Measurements from ENCODE around the gene HAUS3. TPM values are rescaled to one million over a fixed set of nuclear protein-coding genes. Genes with fewer than 3 reads are reported as not detected.
"Not testable (repeated sequence)": the region's sequence is repeated elsewhere in the genome, so short reads cannot be mapped to it uniquely, and the experiment has no call there.

HAUS3 gene
- total RNA-seq, 1 experiment from 2014 or later: 9.4 TPM

GRCh38 chr4:2247128-2248043 lies 5.5 kb upstream of the HAUS3 start:
- DNase-seq (ENCODE audit: low read depth, low spot score): no peak
- in situ Hi-C loops (cut with HindIII; ENCODE audit: low pct_unique_long_range_greater_than_20kb, low sequenced_read_pairs): no loop called here

DNA sequence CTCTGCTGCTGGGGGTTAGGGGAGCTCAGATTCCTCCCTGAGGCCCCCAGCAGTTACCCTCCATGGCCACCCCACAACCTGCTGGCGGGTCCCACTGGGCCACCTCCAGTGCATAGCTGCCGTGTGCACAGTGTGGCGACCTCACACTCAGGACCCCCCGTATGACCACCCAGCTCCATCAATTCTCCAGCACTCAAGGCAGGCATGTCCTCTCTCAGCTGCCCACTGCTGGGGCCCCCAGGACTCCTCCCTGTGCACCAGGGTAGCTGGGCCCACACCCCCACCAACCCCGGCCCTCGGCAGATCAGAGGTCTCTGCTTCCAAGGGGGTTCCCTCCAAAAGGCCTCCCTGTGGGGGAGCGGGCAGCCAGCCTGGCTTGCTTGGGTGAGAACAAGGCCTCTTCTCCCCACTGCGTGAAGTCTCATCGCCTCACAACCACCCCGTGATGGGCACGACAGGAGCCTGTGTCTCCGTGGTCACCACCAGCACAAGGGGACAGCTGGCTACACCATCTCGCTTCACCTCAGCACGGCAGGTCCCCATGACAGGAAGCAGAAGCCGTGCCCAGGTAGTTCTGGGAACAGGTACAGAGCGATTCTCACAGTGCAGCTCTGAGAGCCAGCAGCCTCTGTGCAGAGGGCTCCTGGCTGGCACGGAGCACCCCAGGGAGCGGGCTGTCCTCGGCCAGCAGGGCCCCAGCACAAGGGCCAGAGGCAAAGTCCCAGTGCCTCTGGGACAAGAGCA lies 4.6 kb upstream of the HAUS3 start:
- DNase-seq (ENCODE audit: low read depth, low spot score): no peak
- in situ Hi-C loops (cut with HindIII; ENCODE audit: low pct_unique_long_range_greater_than_20kb, low sequenced_read_pairs): no loop called here

DNA sequence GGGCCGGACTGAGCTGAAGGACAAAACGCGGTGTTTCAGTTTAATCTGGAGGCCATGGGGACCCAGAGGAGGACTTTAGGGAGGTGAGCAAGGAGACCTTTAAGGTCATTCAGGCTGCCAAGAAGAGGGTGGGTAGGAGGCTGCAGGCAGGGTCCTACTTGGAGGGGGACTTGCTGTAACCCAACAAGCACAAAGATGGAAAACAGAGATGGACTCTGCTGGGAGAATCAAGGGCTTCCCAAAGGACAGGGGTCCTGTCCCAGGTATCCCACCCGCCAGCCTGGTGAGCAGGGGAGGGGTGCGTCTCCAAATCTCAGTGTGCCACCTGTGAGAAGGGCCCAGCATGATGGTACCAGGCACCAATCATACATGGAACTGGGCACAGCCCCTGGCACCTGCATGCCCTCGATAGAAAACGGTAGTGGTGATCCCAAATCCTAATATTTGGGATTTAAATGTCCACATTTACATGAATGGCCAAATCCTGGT lies 3.9 kb upstream of the HAUS3 start:
- in situ Hi-C loops (cut with HindIII; ENCODE audit: low pct_unique_long_range_greater_than_20kb, low sequenced_read_pairs): no loop called here
- DNase-seq (ENCODE audit: low read depth, low spot score): no peak

GRCh38 chr4:2245057-2245786 lies 3.3 kb upstream of the HAUS3 start:
- in situ Hi-C loops (cut with HindIII; ENCODE audit: low pct_unique_long_range_greater_than_20kb, low sequenced_read_pairs): no loop called here
- no peak for DNase-seq (ENCODE audit: low read depth, low spot score)

GRCh38 chr4:2243681-2244380 lies 1.9 kb upstream of the HAUS3 start:
- in situ Hi-C loops (cut with HindIII; ENCODE audit: low pct_unique_long_range_greater_than_20kb, low sequenced_read_pairs): no loop called here

DNA sequence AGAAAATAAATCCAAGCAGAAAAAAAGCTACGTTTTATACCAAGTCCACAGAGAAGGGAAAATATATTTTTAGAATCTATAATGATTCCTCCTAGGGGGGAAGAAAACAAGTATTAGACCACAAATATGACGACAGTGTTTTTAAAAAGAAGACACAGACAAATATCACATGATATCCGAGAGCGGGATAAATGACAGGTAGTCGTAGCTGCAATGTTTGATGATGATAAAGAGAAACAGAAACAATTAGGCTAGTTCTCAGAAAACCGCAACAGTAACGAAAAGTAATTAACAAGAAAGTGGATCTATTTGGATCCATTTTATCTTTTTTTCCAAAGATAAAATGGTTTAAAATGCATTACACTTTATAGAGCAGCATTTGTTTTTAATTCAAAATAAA lies 918 bp downstream of the HAUS3 start:
- DNase-seq (ENCODE audit: low read depth, low spot score): no peak
- in situ Hi-C loops (cut with HindIII; ENCODE audit: low pct_unique_long_range_greater_than_20kb, low sequenced_read_pairs): no loop called here

More at GRCh38 chr4:2243681-2244380, 1.9 kb upstream of the HAUS3 start:
- peak; percentile 88 for DNase-seq (ENCODE audit: low read depth, low spot score)

- in situ Hi-C loops (cut with HindIII; ENCODE audit: low pct_unique_long_range_greater_than_20kb, low sequenced_read_pairs): no loop called here
- DNase-seq (ENCODE audit: low read depth, low spot score): no peak
Observed at GRCh38 chr4:2236944-2237666, 4.8 kb downstream of the HAUS3 start.

DNA sequence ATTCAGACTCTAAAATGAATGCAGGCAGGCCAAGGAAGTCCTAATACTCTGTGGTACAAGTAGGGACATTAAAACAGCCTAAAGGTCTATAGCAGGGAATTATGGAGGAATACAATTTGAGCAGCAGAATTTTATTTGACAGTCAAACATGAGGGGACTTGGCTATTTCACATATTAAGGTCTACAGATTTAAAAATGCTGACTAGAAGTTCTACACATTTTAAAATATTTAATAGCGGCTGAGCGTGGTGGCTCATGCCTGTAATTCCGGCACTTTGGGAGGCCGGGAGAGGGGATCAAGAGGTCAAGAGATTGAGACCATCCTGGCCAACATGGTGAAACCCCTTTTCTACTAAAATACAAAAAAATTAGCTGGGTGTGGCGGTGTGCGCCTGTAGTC lies 10.8 kb downstream of the HAUS3 start:
- in situ Hi-C loops (cut with HindIII; ENCODE audit: low pct_unique_long_range_greater_than_20kb, low sequenced_read_pairs): no loop called here
- DNase-seq (ENCODE audit: low read depth, low spot score): no peak

DNA sequence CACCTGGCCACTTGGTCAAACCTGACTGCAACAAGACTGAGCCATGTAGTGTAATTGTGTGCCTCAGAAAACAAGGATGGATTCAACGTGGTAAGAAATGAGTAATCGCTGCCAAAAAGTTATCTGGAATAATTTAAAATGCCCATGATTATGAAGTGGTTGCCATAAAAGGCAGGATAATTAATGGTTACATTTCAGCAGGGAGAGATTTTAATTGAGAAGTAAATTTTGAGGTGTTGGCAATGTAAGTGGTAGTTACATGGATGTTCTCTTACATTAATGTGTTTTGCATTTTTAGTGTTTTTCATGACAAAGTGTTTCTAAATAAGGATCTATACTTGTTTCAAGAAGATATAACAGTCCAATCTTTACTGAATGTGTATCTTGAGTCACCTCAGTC lies 15.7 kb downstream of the HAUS3 start:
- in situ Hi-C loops (cut with HindIII; ENCODE audit: low pct_unique_long_range_greater_than_20kb, low sequenced_read_pairs): no loop called here

GRCh38 chr4:2222838-2223237 lies 19.1 kb downstream of the HAUS3 start:
- in situ Hi-C loops (cut with HindIII; ENCODE audit: low pct_unique_long_range_greater_than_20kb, low sequenced_read_pairs): no loop called here

More for the DNA sequence above, 15.7 kb downstream of the HAUS3 start:
- no peak for DNase-seq (ENCODE audit: low read depth, low spot score)

GRCh38 chr4:2221378-2221777 lies 20.5 kb downstream of the HAUS3 start:
- DNase-seq (ENCODE audit: low read depth, low spot score); in situ Hi-C loops (cut with HindIII; ENCODE audit: low pct_unique_long_range_greater_than_20kb, low sequenced_read_pairs): not testable (repeated sequence)

More at GRCh38 chr4:2222838-2223237, 19.1 kb downstream of the HAUS3 start:
- no peak for DNase-seq (ENCODE audit: low read depth, low spot score)

DNA sequence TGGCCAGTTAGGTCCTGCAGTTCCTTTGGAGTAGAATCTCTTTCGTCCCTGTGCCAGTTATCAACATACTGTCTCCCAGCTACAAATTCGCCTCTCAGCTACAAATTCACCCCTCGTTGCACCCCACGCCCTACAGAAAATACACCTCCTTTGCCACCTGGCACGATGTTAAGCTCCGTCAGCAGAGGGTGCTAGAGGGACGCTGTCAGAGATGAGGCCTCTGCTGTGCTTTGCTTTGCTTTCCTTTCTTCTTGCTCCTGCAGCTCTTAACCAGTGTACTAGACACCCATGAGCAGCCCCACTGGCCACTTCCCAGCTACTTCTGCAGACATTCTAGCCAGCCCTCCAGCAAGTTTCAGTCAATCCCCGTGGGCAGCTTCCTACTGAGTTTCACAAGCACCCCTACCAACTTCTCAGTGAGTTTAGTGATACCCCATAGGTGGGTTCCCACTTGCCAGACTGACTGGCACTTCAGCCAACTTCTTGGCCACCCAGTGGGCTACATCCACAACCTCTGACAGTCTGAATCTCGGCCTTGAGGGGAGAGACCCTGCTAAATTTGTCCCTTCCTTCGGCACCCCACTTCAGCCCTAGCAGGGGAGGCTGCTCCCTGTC lies 21.8 kb downstream of the HAUS3 start:
- peak; percentile 77 for DNase-seq (ENCODE audit: low read depth, low spot score)
- in situ Hi-C loops (cut with HindIII; ENCODE audit: low pct_unique_long_range_greater_than_20kb, low sequenced_read_pairs): no loop called here

- in situ Hi-C loops (cut with HindIII; ENCODE audit: low pct_unique_long_range_greater_than_20kb, low sequenced_read_pairs): no loop called here
- DNase-seq (ENCODE audit: low read depth, low spot score): no peak
Observed at GRCh38 chr4:2219233-2219760, 22.6 kb downstream of the HAUS3 start.

DNA sequence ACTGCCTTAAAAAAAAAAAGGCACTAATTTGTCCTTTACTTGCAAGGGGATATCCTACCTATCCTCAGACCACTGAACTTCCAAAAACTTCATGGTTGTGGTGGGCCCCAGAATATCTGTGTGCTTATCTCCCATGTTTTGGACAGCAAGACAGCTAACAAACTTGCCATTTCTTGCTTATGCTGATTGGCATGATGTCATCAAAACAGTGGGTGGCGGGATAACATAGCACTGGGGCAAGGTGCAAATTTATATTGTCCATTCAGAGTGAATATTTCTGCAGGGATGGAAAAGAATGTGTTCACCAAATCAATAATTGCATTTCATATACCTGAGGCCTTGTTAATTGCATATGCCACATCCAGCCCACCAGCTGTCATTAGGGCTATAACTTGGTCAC lies 23.5 kb downstream of the HAUS3 start:
- no peak for DNase-seq (ENCODE audit: low read depth, low spot score)
- in situ Hi-C loops (cut with HindIII; ENCODE audit: low pct_unique_long_range_greater_than_20kb, low sequenced_read_pairs): no loop called here

- in situ Hi-C loops (cut with HindIII; ENCODE audit: low pct_unique_long_range_greater_than_20kb, low sequenced_read_pairs): no loop called here
- DNase-seq (ENCODE audit: low read depth, low spot score): no peak
Observed at GRCh38 chr4:2217726-2218125, 24.2 kb downstream of the HAUS3 start.

GRCh38 chr4:2212831-2213230 lies 29.1 kb downstream of the HAUS3 start:
- DNase-seq (ENCODE audit: low read depth, low spot score): no peak
- in situ Hi-C loops (cut with HindIII; ENCODE audit: low pct_unique_long_range_greater_than_20kb, low sequenced_read_pairs): no loop called here

All from SK-MEL-5 (cell line).